Memory B cell (primary cell): ENCODE measurements around the gene ZNF280B.
"Not testable (repeated sequence)": the region's sequence is repeated elsewhere in the genome, so short reads cannot be mapped to it uniquely, and the experiment has no call there.

ENCODE experiments used
- ATAC-seq: fragments of 150-1000 bp; cut with Tn5 transposase; 2 replicates; pipeline ENCODE4 v1.10.0; 2021; ENCODE audit warnings: low read depth, mild to moderate bottlenecking, moderate library complexity
- DNase-seq, 2 donors: peaks; one replicate each; pipeline ENCODE4 v3.0.0; 2022; ENCODE audit warnings: low spot score in 2 of 2
- H3K27ac Mint-ChIP-seq: one replicate; pipeline ENCODE4 v1.8.0; 2022; ENCODE audit warnings: mild to moderate bottlenecking, moderate library complexity, mixed read lengths
- H3K27me3 Mint-ChIP-seq: one replicate; pipeline ENCODE4 v1.8.0; 2022; ENCODE audit warnings: mixed read lengths
- H3K36me3 Mint-ChIP-seq: one replicate; pipeline ENCODE4 v1.8.0; 2022; ENCODE audit warnings: mild to moderate bottlenecking, mixed read lengths
- H3K4me1 Mint-ChIP-seq: one replicate; pipeline ENCODE4 v1.8.0; 2022; ENCODE audit warnings: mixed read lengths
- H3K4me3 Mint-ChIP-seq: one replicate; pipeline ENCODE4 v1.8.0; 2022; ENCODE audit warnings: mild to moderate bottlenecking, moderate library complexity, mixed read lengths
- H3K9me3 Mint-ChIP-seq: one replicate; pipeline ENCODE4 v1.8.0; 2022; ENCODE audit warnings: mixed read lengths

The ZNF280B gene

DNA sequence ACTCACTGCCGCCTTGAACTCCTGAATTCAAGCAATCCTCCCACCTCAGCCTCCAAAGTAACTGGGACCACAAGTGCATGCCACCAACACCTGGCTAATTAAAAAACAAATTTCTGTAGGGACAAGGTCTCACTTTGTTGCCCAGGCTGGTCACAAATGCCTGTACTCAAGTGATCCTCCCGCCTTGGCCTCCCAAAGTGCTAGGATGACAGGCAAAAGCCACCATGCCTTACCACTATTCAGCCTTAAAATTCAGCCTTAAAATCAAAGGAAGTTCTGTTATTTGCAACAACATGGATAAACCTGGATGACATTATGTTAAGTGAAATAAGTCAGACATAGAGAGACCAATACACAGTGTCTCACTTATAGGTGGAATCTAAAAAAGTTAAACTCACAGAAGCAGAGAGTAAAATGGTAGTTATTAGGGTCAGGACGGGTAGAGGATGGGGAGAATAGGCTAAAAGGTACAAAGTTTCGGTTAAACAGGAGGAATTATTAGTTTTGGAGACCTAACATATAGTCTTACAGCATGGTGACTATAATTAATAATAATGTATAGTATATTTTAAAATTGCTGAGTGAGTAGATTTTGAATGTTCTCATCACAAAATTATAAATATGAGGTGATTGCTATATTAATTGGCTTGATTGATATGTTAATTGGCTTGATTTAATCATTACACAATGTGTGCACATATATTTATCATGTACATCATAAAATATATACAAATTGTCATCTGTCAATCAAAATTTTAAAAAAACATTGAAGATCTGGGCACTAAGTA, 17.8 kb upstream of the ZNF280B start:
- H3K9me3 Mint-ChIP-seq = peaks cover 2% of the 10 kb centered on the region
- H3K36me3 Mint-ChIP-seq = no peaks in the 10 kb centered on the region
- no peaks in the 10 kb centered on the region for H3K4me1 Mint-ChIP-seq
- no peak overlapping the region for H3K4me3 Mint-ChIP-seq
- peaks cover 6% of the 10 kb centered on the region for H3K27me3 Mint-ChIP-seq
- DNase-seq (no peak), ATAC-seq (no peak)
- H3K27ac Mint-ChIP-seq = no peak overlapping the region

DNA sequence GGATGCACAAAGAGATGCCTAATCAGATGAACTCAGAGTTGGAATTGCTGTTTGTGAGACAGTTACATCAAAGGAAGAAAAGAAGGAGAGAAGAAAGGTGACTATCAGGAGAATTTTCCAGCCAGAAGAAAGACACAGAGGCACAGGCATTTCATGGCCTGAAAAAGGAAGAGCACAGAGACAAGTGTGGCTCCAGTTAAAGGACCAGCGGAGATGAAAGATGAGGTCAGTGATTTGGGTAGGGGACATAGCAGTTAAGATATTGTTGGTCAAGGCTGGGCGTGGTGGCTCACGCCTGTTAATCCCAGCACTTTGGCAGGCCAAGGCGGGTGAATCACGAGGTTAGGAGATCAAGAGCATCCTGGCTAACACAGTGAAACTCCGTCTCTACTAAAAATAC, 15.0 kb upstream of the ZNF280B start:
- Mint-ChIP-seq H3K4me1 (no peaks in the 10 kb centered on the region), H3K27me3 (peaks cover 4% of the 10 kb centered on the region), H3K36me3 (no peaks in the 10 kb centered on the region), H3K27ac (no peak overlapping the region), H3K4me3 (no peak overlapping the region), H3K9me3 (peaks cover 2% of the 10 kb centered on the region)
- DNase-seq = no peak
- no peak for ATAC-seq

DNA sequence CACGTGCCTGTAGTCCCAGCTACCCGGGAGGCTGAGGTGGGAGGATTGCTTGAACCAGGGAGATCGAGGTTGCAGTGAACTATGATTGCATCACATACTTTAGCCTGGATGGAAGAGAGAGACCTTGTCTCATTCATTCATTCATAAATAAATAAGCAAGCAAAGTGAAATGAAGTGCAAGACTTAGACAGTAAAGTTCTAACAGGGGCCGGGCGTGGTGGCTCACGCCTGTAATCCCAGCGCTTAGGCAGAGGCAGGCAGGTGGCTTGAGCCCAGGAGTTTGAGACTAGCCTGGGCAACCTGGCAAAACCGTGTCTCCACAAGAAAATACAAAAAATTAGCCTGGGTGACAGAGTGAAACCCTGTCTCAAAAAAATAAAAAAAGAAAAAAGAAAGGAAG, 13.1 kb upstream of the ZNF280B start:
- Mint-ChIP-seq H3K27ac (no peak overlapping the region), H3K27me3 (peaks cover 8% of the 10 kb centered on the region), H3K4me3 (no peak overlapping the region), H3K36me3 (no peaks in the 10 kb centered on the region), H3K4me1 (no peaks in the 10 kb centered on the region), H3K9me3 (no peaks in the 10 kb centered on the region)
- no peak for DNase-seq
- ATAC-seq = no peak

DNA sequence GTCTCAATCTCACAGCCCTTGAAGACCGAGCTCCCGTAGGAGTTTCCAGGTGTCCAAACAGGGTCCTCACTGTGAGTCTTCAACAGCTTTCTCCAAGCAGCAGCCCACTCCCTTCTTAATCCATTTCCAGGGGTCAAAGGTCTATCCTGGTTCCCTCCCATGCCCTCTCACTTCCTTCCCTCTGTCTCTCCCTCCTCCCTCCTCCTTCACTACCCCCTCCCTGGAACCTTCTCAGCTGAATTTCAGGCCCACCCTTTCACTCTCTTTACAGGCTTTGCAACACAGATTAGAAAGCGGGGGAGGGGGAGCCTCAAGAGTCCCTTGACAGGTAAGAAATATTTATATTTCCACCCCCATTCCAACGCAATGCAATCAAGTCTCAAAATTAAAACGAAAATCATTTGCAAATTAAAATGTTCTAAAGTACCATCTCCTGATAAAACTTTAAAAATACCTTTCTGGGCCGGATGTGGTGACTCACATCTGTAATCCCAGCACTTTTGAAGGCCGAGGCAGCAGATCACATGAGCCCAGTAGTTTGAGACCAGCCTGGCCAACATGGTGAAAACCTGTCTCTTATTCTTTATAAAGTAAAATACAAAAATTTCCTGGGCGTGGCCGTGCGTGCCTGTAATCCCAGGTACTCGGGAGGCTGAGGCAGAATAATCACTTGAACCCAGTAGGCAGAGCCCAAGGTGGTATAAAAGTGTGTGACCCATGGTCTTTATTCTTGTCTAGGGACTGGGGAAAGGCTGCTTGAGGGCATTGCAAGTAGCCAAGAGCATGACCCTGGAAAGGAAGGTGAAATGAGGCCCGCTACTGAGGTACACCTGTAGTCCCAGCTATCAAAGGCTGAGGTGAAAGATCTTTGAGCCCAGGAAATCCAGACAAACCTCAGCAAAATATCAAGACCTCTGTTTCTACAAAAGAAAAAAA, 12.4 kb upstream of the ZNF280B start:
- Mint-ChIP-seq H3K9me3 (no peaks in the 10 kb centered on the region), H3K4me1 (no peaks in the 10 kb centered on the region), H3K27ac (no peak overlapping the region), H3K27me3 (peaks cover 12% of the 10 kb centered on the region), H3K4me3 (no peak overlapping the region), H3K36me3 (no peaks in the 10 kb centered on the region)
- ATAC-seq (no peak), DNase-seq (no peak)

DNA sequence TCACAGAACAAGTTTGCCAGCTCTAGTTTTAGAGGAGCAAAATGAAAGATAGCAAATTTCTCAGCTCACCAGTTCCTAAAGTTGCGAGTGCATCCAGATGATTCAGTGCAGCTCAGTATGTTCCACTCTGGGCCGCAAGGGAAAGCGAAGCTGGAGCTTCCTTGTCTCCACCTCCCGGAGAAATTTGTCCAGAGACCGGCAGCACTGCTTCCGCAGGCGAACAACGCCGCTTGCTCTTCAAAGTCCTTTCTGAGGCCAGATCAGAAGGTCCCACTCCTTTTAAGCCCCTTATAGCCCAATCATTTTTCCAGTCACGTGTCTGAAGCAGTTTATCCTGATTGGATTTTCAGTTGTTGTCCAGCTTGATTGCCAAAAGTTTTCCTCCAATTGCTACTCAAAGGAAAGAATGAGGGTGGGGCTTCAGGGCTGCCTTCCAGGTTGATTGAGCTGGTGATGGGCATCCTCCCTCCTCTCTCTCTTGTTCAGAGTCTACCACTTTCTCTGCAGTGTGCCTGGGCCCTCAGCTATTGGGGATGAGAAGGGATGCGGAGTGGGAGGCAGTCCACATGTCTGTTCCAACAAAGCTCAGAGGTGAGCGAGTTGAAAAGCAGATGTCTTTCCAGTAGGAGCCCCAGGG, 11.6 kb upstream of the ZNF280B start, which contains the start of gene ZNF280A:
Gene ZNF280A (minus strand): TSS at position 251 of the 637 bp plus-strand sequence. CDS start 4,640 bp downstream, outside the sequence.
- Mint-ChIP-seq H3K4me3 (no peak within 1 kb of the TSS), H3K9me3 (no peaks in the 10 kb centered on the region), H3K27ac (no peak within 1 kb of the TSS), H3K4me1 (no peaks in the 10 kb centered on the region), H3K36me3 (no peaks in the 10 kb centered on the region), H3K27me3 (peaks cover 12% of the 10 kb centered on the region)
- DNase-seq (no peak), ATAC-seq (no peak)

DNA sequence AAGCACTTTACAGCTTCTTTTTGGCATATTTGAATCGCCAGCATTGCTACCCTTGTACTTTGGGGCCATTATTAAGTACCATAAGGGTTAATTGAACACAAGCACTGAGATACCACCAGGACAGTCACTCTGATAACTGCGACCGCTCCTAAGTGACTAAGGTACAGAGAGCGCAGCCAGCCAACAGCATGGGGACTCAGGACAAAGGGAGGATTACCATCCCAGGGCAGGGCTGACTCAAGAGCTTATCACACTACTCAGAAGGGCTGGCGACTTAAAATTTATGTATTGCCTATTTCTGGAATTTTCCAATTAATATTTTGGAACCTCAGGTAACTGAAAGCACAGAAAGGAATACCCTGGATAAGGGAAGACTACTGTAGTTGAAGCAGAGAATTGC, 11.0 kb upstream of the ZNF280B start:
- H3K27me3 Mint-ChIP-seq = peaks cover 12% of the 10 kb centered on the region
- no peak for ATAC-seq
- H3K27ac Mint-ChIP-seq = no peak overlapping the region
- DNase-seq = no peak
- H3K4me1 Mint-ChIP-seq = no peaks in the 10 kb centered on the region
- no peaks in the 10 kb centered on the region for H3K9me3 Mint-ChIP-seq
- no peaks in the 10 kb centered on the region for H3K36me3 Mint-ChIP-seq
- H3K4me3 Mint-ChIP-seq = no peak overlapping the region

DNA sequence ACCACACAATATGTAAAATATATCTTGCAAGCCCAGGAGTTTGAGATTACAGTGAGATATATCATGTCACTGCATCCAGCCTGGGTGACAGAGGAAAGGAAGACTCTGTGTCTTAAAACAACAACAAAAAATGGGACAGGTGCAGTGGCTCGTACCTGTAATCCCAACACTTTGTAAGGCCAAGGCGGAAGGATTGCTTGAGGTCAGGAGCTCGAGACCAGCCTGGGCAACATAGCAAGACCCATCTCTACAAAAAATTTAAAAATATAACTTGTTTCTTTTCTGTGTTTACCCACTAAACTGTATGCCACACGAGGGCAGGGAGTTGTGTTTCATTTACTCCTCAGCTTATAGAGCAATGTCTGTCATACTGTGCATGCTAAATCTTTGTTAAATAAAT, 8.4 kb upstream of the ZNF280B start:
- Mint-ChIP-seq H3K9me3 (no peaks in the 10 kb centered on the region), H3K27me3 (peaks cover 8% of the 10 kb centered on the region), H3K4me1 (peaks cover 5% of the 10 kb centered on the region), H3K27ac (no peak overlapping the region), H3K4me3 (no peak overlapping the region), H3K36me3 (no peaks in the 10 kb centered on the region)
- no peak for DNase-seq
- ATAC-seq = no peak

DNA sequence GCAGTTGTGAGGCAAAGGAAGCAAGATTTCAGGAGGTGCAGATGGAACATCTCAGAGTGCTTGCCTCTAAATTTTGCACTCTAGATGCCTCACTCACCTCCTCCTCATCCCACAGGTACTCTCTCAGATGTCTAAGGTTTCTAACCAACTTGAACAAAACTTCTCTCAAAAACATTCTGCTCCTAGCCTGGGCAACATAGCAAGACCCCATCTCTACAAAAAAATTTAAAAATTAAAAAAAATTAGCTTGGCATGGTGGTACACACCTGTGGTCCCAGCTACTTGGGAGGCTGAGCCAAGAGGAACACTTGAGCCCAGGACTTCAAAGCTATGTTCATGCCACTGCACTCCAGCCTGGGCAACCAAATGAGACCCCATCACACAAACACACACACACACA, 7.3 kb upstream of the ZNF280B start:
- no peaks in the 10 kb centered on the region for H3K9me3 Mint-ChIP-seq
- DNase-seq (no peak), ATAC-seq (no peak)
- no peak overlapping the region for H3K27ac Mint-ChIP-seq
- H3K4me1 Mint-ChIP-seq = peaks cover 7% of the 10 kb centered on the region
- no peak overlapping the region for H3K4me3 Mint-ChIP-seq
- H3K36me3 Mint-ChIP-seq = peaks cover 2% of the 10 kb centered on the region
- peaks cover 8% of the 10 kb centered on the region for H3K27me3 Mint-ChIP-seq

DNA sequence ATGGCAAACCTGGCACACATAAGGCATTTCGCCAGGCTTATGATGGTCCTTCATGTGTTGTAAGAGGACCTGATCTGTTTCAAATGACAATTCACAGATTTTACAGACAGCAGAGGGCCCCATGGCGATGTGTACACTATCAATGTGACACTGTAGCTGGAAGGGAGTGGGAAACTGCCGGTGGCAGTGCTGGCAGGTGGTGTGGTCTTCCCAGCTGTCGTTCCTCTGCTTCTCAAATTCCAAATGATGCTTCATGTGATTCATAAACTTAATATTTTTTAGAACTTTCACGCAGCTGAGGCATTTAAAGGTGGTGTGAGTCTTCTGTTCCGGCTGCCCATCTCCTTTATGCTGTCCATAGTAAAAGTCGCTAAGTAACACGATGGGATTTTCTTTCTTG, 5.9 kb upstream of the ZNF280B start:
- H3K36me3 Mint-ChIP-seq, H3K27me3 Mint-ChIP-seq, H3K4me1 Mint-ChIP-seq, H3K4me3 Mint-ChIP-seq, ATAC-seq, DNase-seq, H3K9me3 Mint-ChIP-seq: not testable (repeated sequence)
- peak overlapping the region; percentile 23 for H3K27ac Mint-ChIP-seq

DNA sequence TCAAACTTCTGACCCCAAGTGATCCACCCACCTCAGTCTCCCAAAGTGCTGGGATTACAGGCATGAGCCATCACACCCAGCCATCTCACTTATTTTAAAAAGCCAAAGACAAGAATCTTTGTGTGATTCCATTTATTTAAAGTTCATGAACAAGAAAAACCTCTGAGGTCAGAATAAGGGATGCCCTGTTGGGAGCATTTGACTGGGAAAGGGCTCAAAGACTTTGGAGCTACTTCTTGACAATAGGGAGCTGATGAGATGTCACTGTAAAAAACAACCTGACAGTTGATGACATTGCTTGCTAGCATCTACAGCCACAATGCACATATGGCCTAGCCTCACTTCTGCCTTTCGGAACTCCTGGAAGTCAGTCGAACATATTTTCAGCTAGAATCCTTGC, 5.1 kb upstream of the ZNF280B start:
- Mint-ChIP-seq H3K36me3 (peaks cover 2% of the 10 kb centered on the region), H3K27me3 (peaks cover 8% of the 10 kb centered on the region), H3K4me1 (peaks cover 9% of the 10 kb centered on the region), H3K4me3 (no peak overlapping the region), H3K9me3 (peaks cover 3% of the 10 kb centered on the region), H3K27ac (no peak overlapping the region)
- DNase-seq (no peak), ATAC-seq (no peak)

DNA sequence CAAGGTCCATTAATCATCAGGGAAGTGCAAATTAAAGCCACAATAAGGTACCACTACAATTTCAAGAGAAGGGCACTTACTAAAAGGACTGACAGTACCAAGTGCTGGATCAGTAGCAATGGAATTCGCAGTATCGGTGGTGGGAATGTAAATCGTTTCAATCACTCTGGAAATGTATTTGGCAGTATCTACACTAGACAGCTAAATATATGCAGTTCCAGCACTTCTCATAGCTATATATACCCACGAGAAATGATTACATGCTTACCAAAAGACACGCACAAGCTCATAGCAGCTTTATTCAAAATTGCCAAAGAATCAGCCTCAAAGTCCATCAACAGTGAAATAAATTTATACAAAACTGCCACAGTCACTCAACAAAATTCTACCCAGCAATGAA, 4.4 kb upstream of the ZNF280B start:
- peaks cover 11% of the 10 kb centered on the region for H3K4me1 Mint-ChIP-seq
- ATAC-seq (no peak), DNase-seq (no peak)
- H3K36me3 Mint-ChIP-seq = peaks cover 2% of the 10 kb centered on the region
- H3K9me3 Mint-ChIP-seq = peaks cover 3% of the 10 kb centered on the region
- H3K27me3 Mint-ChIP-seq = peaks cover 8% of the 10 kb centered on the region
- no peak overlapping the region for H3K27ac Mint-ChIP-seq
- H3K4me3 Mint-ChIP-seq = no peak overlapping the region

DNA sequence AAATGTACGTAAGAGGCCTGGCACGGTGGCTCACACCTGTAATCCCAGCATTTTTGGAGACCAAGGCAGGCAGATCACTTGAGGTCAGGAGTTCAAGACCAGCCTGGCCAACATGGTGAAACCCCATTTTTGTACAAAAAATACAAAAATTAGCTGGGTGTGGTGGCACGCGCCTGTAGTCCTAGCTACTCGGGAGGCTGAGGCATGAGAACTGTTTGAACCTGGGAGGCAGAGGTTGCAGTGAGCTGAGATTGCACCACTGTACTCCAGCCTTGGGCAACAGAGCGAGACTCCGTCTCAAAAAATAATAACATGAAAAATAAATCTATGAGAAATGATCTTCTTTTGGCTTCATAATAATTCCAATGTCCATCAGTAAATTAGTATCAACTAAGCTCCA, 2.3 kb upstream of the ZNF280B start:
- H3K27ac Mint-ChIP-seq, H3K4me3 Mint-ChIP-seq, ATAC-seq, H3K36me3 Mint-ChIP-seq, H3K9me3 Mint-ChIP-seq, H3K27me3 Mint-ChIP-seq, DNase-seq: not testable (repeated sequence)
- H3K4me1 Mint-ChIP-seq = peaks cover 20% of the 10 kb centered on the region

DNA sequence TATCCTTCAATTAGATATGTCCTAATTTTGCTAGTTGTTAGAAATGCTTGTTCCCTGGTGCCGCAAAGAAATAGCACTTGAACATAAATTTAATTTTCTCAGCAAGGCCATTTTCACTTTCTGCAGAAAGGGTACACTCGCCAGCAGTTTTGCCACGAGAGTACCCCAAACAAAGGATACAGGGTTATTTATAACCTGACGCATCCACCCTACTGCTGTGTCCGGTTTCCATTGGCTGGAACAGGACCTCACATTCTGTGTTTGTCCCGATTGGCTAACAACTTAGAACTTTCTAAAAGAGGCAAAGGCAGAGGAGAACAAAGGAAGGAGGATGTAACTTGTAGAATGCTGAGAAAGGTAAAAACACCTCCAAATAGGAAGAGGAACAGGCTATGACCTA, 1.4 kb upstream of the ZNF280B start:
- not testable (repeated sequence) for DNase-seq, H3K4me3 Mint-ChIP-seq, H3K9me3 Mint-ChIP-seq, H3K27ac Mint-ChIP-seq, H3K27me3 Mint-ChIP-seq, ATAC-seq
- Mint-ChIP-seq H3K4me1 (peaks cover 20% of the 10 kb centered on the region), H3K36me3 (peaks cover 13% of the 10 kb centered on the region)

DNA sequence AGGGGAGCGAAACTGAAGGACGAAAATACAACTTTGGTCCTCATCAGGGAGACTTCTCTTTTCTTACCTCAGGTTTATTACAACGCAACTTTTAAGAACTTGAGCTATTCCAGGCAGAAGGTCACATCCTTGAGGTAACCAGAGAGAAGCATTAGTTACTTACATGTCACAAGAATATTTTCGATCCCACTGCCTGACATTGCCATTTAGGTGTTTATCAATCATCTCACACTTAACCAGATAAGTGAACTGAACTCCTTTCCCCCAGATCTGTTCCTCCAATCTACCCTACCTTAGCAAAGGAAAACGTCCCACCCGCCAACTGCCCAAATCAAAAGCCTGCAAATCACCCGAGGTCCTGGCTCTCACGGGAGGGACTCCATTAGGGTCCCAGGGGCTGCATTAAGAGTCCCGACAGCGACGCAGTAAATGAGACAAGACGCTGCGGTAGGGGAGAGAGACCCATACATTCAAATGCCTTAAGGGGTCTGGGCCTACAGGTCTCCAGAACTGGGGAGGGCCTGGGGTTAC, 734 bp downstream of the ZNF280B start:
- DNase-seq (peak in 1 of 2 donors; percentile 10), ATAC-seq (no peak)
- H3K9me3 Mint-ChIP-seq = peaks cover 3% of the 10 kb centered on the region
- H3K36me3 Mint-ChIP-seq = peaks cover 24% of the 10 kb centered on the region
- peaks cover 23% of the 10 kb centered on the region for H3K4me1 Mint-ChIP-seq
- H3K27me3 Mint-ChIP-seq = no peaks in the 10 kb centered on the region
- peak overlapping the region; percentile 6 for H3K27ac Mint-ChIP-seq
- peak overlapping the region; percentile 88 for H3K4me3 Mint-ChIP-seq
